ENCODE measurements around the gene GATA2. TPM values are rescaled to one million over a fixed set of nuclear protein-coding genes. Genes with fewer than 3 reads are reported as not detected.

Gene GATA2
- total and polyA plus RNA-seq, 2 of the 8 experiments (the other 6 are each of a cell fraction or from before 2014, with no cell fraction given) = 0.03 to 0.30 TPM

DNA sequence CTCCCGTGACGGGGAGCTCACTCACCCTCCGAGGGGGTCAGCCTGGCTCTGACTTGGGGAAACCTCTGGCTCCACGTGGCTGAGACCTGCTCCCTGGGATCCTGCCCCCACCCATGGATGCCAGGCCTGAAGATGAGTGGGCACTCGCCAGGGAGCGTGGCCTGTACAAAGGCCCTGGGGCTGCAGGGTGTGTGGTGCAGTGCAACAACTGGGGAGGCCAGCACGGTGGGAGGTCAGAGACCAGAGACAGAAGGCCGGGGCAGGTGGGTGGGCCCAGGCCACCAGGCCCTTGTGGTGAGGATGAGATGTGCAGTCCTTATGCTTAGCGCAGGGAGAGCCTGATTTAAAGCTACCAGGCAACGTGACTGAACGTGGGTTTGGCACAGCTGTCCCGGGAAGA, 31.3 kb downstream of the GATA2 start:
- Histone ChIP-seq H3K79me2 (ENCODE audit: control insufficient read depth in 1 of 2, insufficient read depth in 2 of 2, low read length in 2 of 2) (no peaks in the 10 kb centered on the region), H3K14ac (ENCODE audit: insufficient read length) (no peak overlapping the region), H3K27me3 (replicated peaks in 1 of 4; ENCODE audit: control insufficient read depth in 3 of 4, extremely low read depth in 1 of 4, insufficient read depth in 3 of 4, low read length in 3 of 4) (peaks cover 0 to 10% (median 6%) of the 10 kb centered on the region in 4 experiments; a peak in 4 of 7 replicates), H2AFZ (ENCODE audit: low read length) (no peak overlapping the region), H4K5ac (ENCODE audit: insufficient read length, low read depth, low read length) (no peak overlapping the region), H3K4me2 (ENCODE audit: insufficient read depth in 1 of 2, low read depth in 2 of 2, low read length in 2 of 2) (no peak overlapping the region), H3K4me1 (replicated peaks in 1 of 4; ENCODE audit: control insufficient read depth in 3 of 4, insufficient read depth in 4 of 4, low read length in 3 of 4) (peaks cover 0 to 6% (median 0%) of the 10 kb centered on the region in 4 experiments; a peak in 1 of 7 replicates), H3K9ac (replicated peaks in 1 of 4; ENCODE audit: extremely low read depth in 1 of 4, low read depth in 3 of 4, low read length in 3 of 4) (no peak overlapping the region), H3K79me1 (ENCODE audit: low read depth, low read length) (no peaks in the 10 kb centered on the region), H2BK12ac (ENCODE audit: low read depth, low read length) (no peak overlapping the region), H3K4ac (replicated peaks; ENCODE audit: insufficient read length, low read depth, low read length) (no peak overlapping the region), H3K27ac (ENCODE audit: low read depth, low read length) (no peak overlapping the region), H2BK120ac (replicated peaks; ENCODE audit: low read depth, low read length) (no peak overlapping the region), H2BK15ac (ENCODE audit: low read length) (0 out of 2 replicates have a peak overlapping the region, but pooled peaks have one; percentile 29), H3K18ac (ENCODE audit: extremely low read depth, low read length) (no peak overlapping the region), H2AK5ac (ENCODE audit: low read depth, low read length) (no peak overlapping the region), H2BK20ac (ENCODE audit: low read length) (no peak overlapping the region), H3K4me3 (ENCODE audit: extremely low read depth in 1 of 4, insufficient read depth in 2 of 4, low read depth in 3 of 4, low read length in 4 of 4) (no peak overlapping the region), H3K36me3 (ENCODE audit: control insufficient read depth in 2 of 4, insufficient read depth in 4 of 4, low read length in 3 of 4) (no peaks in the 10 kb centered on the region), H4K8ac (ENCODE audit: extremely low read depth, insufficient read depth, low read length) (peak overlapping the region; percentile 74; the same call in 1 of the 2 replicates), H3K23ac (ENCODE audit: insufficient read length) (no peak overlapping the region), H2BK5ac (ENCODE audit: low read depth, low read length) (no peak overlapping the region), H3K9me3 (ENCODE audit: insufficient read depth in 2 of 2, low read depth in 1 of 2, low read length in 1 of 2) (no peaks in the 10 kb centered on the region), H4K20me1 (replicated peaks in 1 of 2; ENCODE audit: control insufficient read depth in 1 of 2, insufficient read depth in 2 of 2, low read length in 2 of 2) (peaks cover 0 to 4% of the 10 kb centered on the region in 2 experiments), H4K91ac (replicated peaks; ENCODE audit: insufficient read length, low read length) (no peak overlapping the region), H3K56ac (replicated peaks; ENCODE audit: insufficient read length, low read depth, low read length) (no peak overlapping the region), H3K23me2 (ENCODE audit: low read depth, low read length) (no peaks in the 10 kb centered on the region; the same call in 1 of the 2 replicates)
- FAIRE-seq (no peak), DNase-seq (ENCODE audit: low read depth in 1 of 2, low spot score in 2 of 2) (no peak)
- CTCF ChIA-PET (ENCODE audit: partially characterized antibody) = interaction anchor here (0.7 to 12.7 kb wide), 10 partner anchors 9 to 235 kb away, joined by 3 to 135 read pairs (median 6); no protein-coding TSS in a partner anchor
- POLR2A ChIA-PET (ENCODE audit: partially characterized antibody) = interaction anchor here (1.0 to 1.7 kb wide), 3 partner anchors 19 to 37 kb away, joined by 4 to 6 read pairs (median 4); no protein-coding TSS in a partner anchor
- WGBS, 2 experiments (ENCODE audit: extremely low coverage in 1 of 2, insufficient coverage in 1 of 2, insufficient read length in 1 of 2, insufficient replicate concordance in 2 of 2, low coverage in 1 of 2, low lambda C conversion rate in 2 of 2, missing lambda C conversion rate in 1 of 2) = 85% methylated on average over 10 of the region's 12 CpGs; no CpG with 5 or more reads in 1 of the 2 experiments
- TF ChIP-seq HDAC6 (IDR thresholded peaks at IDR 0.05; ENCODE audit: low read depth, low read length) (no peak), RBBP5 (IDR thresholded peaks at IDR 0.05; ENCODE audit: borderline replicate concordance, low read depth, low read length) (no peak), SUZ12 (IDR thresholded peaks at IDR 0.05; ENCODE audit: low read length) (no peak), TBP (IDR thresholded peaks at IDR 0.05; ENCODE audit: low read depth, low read length) (no peak), SIRT6 (IDR thresholded peaks at IDR 0.05; ENCODE audit: low read length) (no peak), RNF2 (IDR thresholded peaks at IDR 0.05; ENCODE audit: borderline replicate concordance, low read depth, low read length, missing control alignments, poor library complexity, severe bottlenecking) (no peak), ZNF274 (IDR thresholded peaks at IDR 0.05; ENCODE audit: borderline replicate concordance, extremely low read depth, low read length) (no peak), RFX5 (IDR thresholded peaks at IDR 0.05; ENCODE audit: borderline replicate concordance, low read depth, low read length) (no peak), CBX5 (IDR thresholded peaks at IDR 0.05; ENCODE audit: low read depth, low read length) (no peak), E2F6 (IDR thresholded peaks at IDR 0.05) (no peak), BACH1 (IDR thresholded peaks at IDR 0.05; ENCODE audit: low read length) (no peak), EGR1 (IDR thresholded peaks at IDR 0.05; ENCODE audit: borderline replicate concordance, low read depth, low read length) (no peak)
- TF ChIP-seq, protein P1, sequence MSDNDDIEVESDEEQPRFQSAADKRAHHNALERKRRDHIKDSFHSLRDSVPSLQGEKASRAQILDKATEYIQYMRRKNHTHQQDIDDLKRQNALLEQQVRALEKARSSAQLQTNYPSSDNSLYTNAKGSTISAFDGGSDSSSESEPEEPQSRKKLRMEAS (IDR thresholded peaks at IDR 0.05) = no peak
